Gastroesophageal sphincter (tissue), 4 donors: ENCODE measurements around the gene ABCA7. TPM values are rescaled to one million over a fixed set of nuclear protein-coding genes. Genes with fewer than 3 reads are reported as not detected.
A peak's percentile ranks its signal among the peaks of the same experiment; 100 is the strongest.

Experiments
- ATAC-seq: fragments of 150-250 bp; one replicate; pipeline ENCODE4 v1.9.1; 2016; ENCODE audit warnings: mild to moderate bottlenecking, moderate library complexity
- H3K27ac ChIP-seq, 4 donors: fragments of 200-600 bp; sonication (generic) in 3 of 4; 1 replicate in 3 of 4; 2 replicates in 1 of 4; pipeline ENCODE4 v1.5.1; 2016 to 2019
- H3K27me3 ChIP-seq: fragments of 200-600 bp; sonication (generic); one replicate; pipeline ENCODE4 v1.5.1; 2019
- H3K36me3 ChIP-seq, 2 donors: fragments of 200-600 bp; sonication (generic); one replicate each; pipeline ENCODE4 v1.5.1; 2019; ENCODE audit warnings: control low read depth in 1 of 2
- H3K4me1 ChIP-seq, 3 donors: fragments of 200-600 bp; sonication (generic); 1 replicate in 2 of 3; 2 replicates in 1 of 3; pipeline ENCODE4 v1.5.1; 2016 to 2019; ENCODE audit warnings: control low read depth in 2 of 3
- H3K4me3 ChIP-seq, 2 donors: fragments of 200-600 bp; sonication (generic); one replicate each; pipeline ENCODE4 v1.5.1; 2019; ENCODE audit warnings: mild to moderate bottlenecking in 1 of 2, moderate library complexity in 1 of 2
- H3K9me3 ChIP-seq, 3 donors: fragments of 200-600 bp; sonication (generic); one replicate each; pipeline ENCODE4 v1.5.1; 2017 to 2019; ENCODE audit warnings: control low read depth in 2 of 3
- EP300 ChIP-seq: sonication (generic); formaldehyde crosslinking; IDR thresholded peaks from one replicate; pipeline ENCODE4 v1.6.1; 2017; ENCODE audit warnings: antibody characterized with exemption, mild to moderate bottlenecking
- POLR2A ChIP-seq, 2 donors: fragments of 450-650 bp; IDR thresholded peaks; one replicate each; pipeline ENCODE4 v1.6.1; 2017; ENCODE audit warnings: antibody characterized with exemption in 2 of 2, mild to moderate bottlenecking in 2 of 2, moderate library complexity in 1 of 2
- POLR2AphosphoS5 ChIP-seq: sonication (generic); formaldehyde crosslinking; IDR thresholded peaks from one replicate; pipeline ENCODE4 v1.6.1; 2017; ENCODE audit warnings: antibody characterized with exemption
- WGBS, 2 donors: methylation state at CpG; one replicate each; pipeline ENCODE4 v1.1.5; 2018; ENCODE audit warnings: low coverage in 1 of 2; 5-methylcytosine and 5-hydroxymethylcytosine counted together
- total RNA-seq, 4 donors: library from RNA; depleted of rRNA; stranded (reverse); fragments of >200 nt; gene quantifications; one replicate each; pipeline ENCODE4 v1.1.0, GENCODE V29; 2016
- TF ChIP-seq, protein P1 (sequence below), 4 experiments: fragments of 200-600 bp in 2 of 4; fragments of 450-650 bp in 2 of 4; sonication (generic) in 1 of 4; IDR thresholded peaks; one replicate each; pipeline ENCODE4 v1.5.1; 2017 to 2019; ENCODE audit warnings: antibody characterized with exemption in 4 of 4, mild to moderate bottlenecking in 2 of 4, moderate library complexity in 2 of 4

ABCA7 gene
- total RNA-seq, 4 donors from 2014 or later: 3.9 to 14.3 (median 6.4) TPM

DNA sequence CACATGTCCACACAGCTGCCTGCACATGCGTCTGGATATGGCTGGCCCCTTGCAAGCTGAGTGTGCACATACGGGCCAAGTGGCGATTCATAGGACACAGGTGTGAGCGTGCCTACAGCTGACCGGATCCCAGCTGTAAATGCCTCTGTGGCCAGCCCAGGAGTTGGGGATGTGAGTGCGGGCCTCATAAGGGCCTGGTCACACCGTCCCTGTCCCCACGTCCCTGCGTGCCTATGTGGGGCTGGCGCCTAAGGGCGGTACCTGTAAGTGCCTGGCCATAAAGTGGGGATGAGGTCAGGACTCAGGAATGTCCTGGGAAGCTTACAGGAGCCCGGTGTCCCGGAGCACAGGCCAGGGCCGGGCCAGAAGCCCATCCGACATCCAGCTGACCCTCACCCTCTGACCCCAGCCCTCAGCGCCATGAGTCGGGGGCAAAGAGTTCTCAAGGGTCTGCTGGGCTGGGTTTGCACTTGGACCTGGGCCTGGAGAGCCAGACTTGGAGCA lies 25.8 kb downstream of the ABCA7 start:
- Histone ChIP-seq H3K4me3 (no peak overlapping the region), H3K36me3 (no peaks in the 10 kb centered on the region), H3K4me1 (peaks cover 0 to 46% (median 21%) of the 10 kb centered on the region in 3 donors), H3K27ac (no peak overlapping the region), H3K27me3 (peaks cover 67% of the 10 kb centered on the region), H3K9me3 (no peaks in the 10 kb centered on the region)
- WGBS, 2 donors: no CpG with 5 or more reads among the region's 17 CpGs
- ATAC-seq: no peak
- TF ChIP-seq POLR2AphosphoS5 (no peak), EP300 (no peak), POLR2A (IDR thresholded peaks at IDR 0.05) (no peak)
- TF ChIP-seq, protein P1, sequence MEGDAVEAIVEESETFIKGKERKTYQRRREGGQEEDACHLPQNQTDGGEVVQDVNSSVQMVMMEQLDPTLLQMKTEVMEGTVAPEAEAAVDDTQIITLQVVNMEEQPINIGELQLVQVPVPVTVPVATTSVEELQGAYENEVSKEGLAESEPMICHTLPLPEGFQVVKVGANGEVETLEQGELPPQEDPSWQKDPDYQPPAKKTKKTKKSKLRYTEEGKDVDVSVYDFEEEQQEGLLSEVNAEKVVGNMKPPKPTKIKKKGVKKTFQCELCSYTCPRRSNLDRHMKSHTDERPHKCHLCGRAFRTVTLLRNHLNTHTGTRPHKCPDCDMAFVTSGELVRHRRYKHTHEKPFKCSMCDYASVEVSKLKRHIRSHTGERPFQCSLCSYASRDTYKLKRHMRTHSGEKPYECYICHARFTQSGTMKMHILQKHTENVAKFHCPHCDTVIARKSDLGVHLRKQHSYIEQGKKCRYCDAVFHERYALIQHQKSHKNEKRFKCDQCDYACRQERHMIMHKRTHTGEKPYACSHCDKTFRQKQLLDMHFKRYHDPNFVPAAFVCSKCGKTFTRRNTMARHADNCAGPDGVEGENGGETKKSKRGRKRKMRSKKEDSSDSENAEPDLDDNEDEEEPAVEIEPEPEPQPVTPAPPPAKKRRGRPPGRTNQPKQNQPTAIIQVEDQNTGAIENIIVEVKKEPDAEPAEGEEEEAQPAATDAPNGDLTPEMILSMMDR (IDR thresholded peaks at IDR 0.05): no peak

- no peak overlapping the region for H3K27ac ChIP-seq
- H3K36me3 ChIP-seq: no peaks in the 10 kb centered on the region
- peaks cover 0 to 53% (median 21%) of the 10 kb centered on the region in 3 donors for H3K4me1 ChIP-seq
- no peak for ATAC-seq
- peaks cover 73% of the 10 kb centered on the region for H3K27me3 ChIP-seq
- no peak for TF ChIP-seq POLR2AphosphoS5
- no peak for TF ChIP-seq EP300
- no peak for TF ChIP-seq POLR2A (IDR thresholded peaks at IDR 0.05)
- TF ChIP-seq, protein P1 (IDR thresholded peaks at IDR 0.05): no peak
- peak overlapping the region in 1 of 2 donors; percentile 49 for H3K4me3 ChIP-seq
- WGBS, 2 donors: 70% methylated on average over 2 of the region's 17 CpGs; no CpG with 5 or more reads in 1 of the 2 donors
- no peaks in the 10 kb centered on the region for H3K9me3 ChIP-seq
These were observed 26.4 kb downstream of the ABCA7 start for GRCh38 chr19:1066251-1066747.

DNA sequence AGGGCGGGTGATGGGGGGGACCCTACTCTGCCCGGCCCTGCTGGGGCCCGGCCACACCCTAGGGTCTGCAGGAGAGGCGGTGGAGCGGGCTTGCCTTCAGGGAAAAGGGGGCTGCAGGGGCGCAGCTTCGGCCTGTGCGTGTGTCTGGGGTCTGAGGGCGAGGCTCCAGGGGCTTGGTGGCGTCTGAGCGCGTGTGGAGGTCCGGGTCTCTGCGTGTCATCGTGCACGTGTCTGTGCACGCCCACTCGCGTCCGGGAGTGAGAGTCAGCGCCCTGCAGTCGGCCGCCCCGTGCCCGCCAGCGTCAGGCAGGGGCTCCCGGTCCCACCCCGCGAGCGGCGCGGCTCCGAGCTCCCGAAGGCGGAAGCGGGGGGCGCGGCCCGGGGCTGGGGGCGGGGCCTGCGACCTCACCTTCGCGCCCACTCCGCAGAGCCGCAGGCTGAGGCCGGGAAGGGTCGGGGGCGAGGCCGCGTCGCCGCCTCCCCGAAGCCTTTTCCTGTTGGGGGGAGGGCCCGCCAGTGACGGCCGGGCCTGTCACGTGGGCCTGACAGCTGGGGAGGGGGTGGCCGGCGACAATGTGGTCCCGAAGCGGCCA lies 26.9 kb downstream of the ABCA7 start, which contains the start of gene ARHGAP45:
TSS of gene ARHGAP45 (plus strand) at position 420 of the 593 bp plus-strand sequence. CDS start 239 bp downstream, outside the sequence.
- Histone ChIP-seq H3K4me3 (peak within 1 kb of the TSS; percentile 15 to 49), H3K27ac (peak within 1 kb of the TSS in 3 of 4 donors; percentile 37 to 66 (median 47)), H3K9me3 (no peaks in the 10 kb centered on the region), H3K27me3 (peaks cover 78% of the 10 kb centered on the region), H3K36me3 (no peaks in the 10 kb centered on the region), H3K4me1 (peaks cover 0 to 58% (median 21%) of the 10 kb centered on the region in 3 donors)
- no peak for ATAC-seq
- TF ChIP-seq EP300: no peak
- TF ChIP-seq POLR2A (IDR thresholded peaks at IDR 0.05): peak in 1 of 2 donors; percentile 12
- no CpG with 5 or more reads among the region's 61 CpGs for WGBS, 2 donors

DNA sequence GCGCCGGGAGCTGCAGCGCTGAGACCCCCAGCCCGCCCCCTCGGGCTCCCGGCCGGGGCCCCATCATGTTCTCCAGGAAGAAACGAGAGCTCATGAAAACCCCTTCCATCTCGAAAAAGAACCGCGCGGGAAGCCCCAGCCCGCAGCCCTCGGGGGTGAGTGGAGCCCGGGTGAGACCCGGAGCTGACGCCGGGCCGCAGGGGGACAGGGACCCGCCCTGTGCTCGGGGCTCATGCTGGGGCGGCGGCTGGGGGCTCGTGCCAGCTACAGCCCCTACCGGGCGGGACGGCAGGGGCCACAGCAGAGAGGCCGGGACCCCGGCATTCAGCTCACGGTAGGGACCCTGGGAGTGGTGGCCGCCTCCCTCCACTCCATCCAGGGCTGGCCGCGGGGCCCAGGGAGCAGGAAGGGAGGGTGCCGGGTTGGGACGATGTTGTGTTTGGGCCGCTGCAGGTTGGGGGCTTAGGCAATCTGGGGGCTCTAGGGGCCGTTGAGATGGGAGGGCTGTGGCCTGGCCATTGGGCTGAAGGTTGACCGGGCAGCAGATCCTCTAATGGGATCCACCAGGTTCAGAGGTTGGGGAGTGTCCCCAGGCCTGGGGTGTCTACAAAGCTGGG lies 27.5 kb downstream of the ABCA7 start:
- Histone ChIP-seq H3K27ac (peak overlapping the region in 3 of 4 donors; percentile 37 to 66 (median 47)), H3K36me3 (no peaks in the 10 kb centered on the region), H3K27me3 (peaks cover 83% of the 10 kb centered on the region), H3K4me3 (peak overlapping the region; percentile 15 to 49), H3K4me1 (peaks cover 0 to 61% (median 21%) of the 10 kb centered on the region in 3 donors), H3K9me3 (no peaks in the 10 kb centered on the region)
- TF ChIP-seq, protein P1 (IDR thresholded peaks at IDR 0.05): no peak
- TF ChIP-seq POLR2A (IDR thresholded peaks at IDR 0.05) (no peak), EP300 (no peak), POLR2AphosphoS5 (no peak)
- 0% methylated on average over 7 to 12 of the region's 38 CpGs for WGBS, 2 donors
- ATAC-seq: no peak
